ENCODE measurements around the gene ARAF. TPM values are rescaled to one million over a fixed set of nuclear protein-coding genes. Genes with fewer than 3 reads are reported as not detected.
"Not testable (repeated sequence)": the region's sequence is repeated elsewhere in the genome, so short reads cannot be mapped to it uniquely, and the experiment has no call there.

The ARAF gene
- 32.5 and 40.2 TPM in 2 replicates for total RNA-seq
- polyA plus RNA-seq (2012) = 61.9 TPM

DNA sequence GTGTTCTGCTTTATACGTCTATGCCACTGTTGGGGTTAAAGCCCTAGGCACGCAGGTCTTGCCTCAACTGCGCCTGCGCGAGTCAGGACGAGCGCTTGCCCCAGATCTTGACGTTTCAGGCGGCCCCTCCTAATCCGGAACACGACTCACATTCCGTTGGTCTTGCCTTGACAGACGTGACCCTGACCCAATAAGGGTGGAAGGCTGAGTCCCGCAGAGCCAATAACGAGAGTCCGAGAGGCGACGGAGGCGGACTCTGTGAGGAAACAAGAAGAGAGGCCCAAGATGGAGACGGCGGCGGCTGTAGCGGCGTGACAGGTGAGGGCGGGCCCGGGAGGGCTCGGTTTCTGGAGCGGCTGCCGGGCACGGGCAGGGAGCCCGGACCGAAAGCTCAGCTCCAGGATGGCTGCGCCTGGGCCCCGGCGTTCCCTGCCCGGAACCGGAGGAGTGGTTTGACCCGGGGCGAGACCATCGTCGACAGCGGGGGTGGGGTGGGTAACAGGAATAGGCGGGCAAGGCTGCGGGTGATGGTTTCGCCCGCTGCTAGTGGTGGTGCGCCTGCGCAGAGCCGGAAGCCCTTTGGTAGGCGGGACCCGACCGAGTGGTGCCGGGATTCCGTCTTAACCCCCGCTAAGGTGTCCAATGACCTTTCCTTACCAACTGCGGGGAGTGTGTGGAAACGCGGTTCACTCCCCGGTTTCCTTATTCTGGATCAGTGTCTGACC lies at the start of gene ARAF:
Gene ARAF, plus strand, starts transcription at position 272 of the 725 bp plus-strand sequence. CDS start 1,763 bp downstream, outside the sequence.
- DNase-seq (ENCODE audit: low read depth) = peak; percentile 100

DNA sequence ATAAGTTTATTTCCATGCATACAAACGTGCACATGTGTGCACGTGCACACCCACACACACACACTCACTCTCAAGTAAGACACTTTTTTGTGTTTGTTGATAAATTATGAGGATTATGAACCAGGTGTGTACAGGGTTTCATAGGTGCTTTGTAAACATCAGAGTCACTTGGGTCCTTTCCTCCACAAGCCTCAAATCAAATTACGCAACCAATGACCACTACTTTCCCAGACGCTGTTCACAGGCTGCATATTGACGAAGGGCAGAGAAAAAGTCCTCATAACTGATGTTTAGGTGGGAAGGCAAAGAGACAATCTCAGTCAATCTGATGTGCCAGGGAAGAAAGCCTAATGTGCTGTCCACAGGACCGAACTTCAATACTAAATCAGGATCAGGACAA lies 48.6 kb upstream of the ARAF start:
- not testable (repeated sequence) for DNase-seq (ENCODE audit: low read depth)

DNA sequence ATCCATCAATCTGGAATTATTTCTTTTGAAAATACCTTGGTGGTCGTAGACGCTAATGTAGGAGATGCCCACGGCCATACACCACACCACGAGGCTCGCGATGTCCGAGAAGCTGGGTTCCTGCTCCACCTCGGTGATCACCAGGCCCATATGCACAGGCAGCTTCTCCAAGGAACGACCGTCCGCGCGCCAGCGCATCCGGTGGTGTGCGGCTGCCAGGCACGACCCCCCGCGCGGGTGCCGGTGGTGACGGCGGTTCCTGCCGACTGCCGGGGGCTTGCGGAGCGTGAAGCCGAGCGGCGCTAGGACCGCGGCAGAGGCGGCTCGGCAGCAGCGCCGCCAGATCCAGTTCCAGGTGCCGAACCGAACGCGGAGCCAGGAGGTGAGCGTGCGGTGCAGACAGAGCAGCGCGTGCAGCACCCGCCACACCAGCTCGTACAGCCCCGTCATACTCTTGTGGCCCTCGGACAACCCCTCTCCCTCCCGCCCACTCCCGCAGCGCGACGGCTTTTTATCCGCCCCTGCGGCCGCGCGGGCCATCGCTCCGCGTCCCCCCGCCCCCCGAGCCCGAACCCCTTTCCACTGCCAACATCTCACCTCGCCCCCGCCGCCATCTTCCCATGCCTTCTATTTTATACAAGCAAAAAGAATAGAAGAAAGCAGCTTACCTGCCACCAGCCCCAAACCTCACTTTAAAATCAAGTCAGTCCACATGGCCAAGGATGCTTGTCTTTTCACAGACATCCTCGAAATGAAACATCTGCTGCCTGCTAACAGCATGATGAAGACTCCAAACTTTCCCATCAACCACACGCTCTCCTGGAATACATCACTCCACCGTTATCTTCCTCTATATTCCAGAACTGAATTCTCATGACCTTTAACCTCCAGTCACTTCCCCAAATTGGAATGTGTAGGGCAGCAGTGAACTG lies 47.7 kb upstream of the ARAF start:
- not testable (repeated sequence) for DNase-seq (ENCODE audit: low read depth)

GRCh38 chrX:47514533-47515235 lies 46.3 kb upstream of the ARAF start:
- no peak for DNase-seq (ENCODE audit: low read depth)

- DNase-seq (ENCODE audit: low read depth) = no peak
Observed at GRCh38 chrX:47515941-47516665, 44.9 kb upstream of the ARAF start.

DNA sequence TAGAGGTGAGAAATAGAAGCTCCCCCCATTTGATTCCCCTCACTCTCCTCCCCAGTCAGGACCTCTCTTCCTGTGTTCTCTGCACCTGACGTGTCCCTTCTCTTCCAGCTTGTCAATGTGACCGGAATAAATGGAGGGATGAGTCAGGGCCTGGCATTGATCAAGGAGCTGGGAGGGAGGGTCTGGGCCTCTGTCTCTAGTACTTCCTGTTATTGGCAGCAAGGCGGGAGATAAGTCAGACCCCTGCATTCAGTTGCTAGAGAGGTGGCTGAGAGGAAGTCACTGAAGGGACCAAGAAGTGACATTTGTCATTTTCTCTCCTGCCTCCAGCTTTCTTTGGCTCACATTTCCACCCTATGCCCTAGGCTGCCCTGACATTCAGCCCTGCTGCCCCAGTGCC lies 42.9 kb upstream of the ARAF start:
- no peak for DNase-seq (ENCODE audit: low read depth)

DNA sequence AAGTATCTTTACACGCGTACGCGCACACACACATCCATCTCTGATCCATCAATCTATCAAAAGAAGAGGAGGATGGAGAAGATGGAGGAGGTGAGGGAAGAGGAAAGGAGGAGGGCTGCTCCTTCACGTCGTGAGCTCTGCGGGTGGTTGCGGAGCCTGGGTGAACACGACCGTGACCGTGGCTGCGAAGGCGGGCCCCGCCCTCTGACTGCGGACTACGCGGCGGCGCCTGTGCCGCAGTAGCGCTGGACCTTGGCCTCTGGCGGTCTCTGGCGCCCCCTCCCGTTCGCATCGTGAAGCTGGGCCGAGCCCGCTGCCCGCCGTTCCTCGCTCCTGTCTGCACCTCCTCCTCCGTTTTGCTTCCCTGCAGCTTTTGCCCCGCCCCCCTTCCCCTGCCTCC lies 37.7 kb upstream of the ARAF start:
- DNase-seq (ENCODE audit: low read depth) = peak; percentile 73

- no peak for DNase-seq (ENCODE audit: low read depth)
Observed at GRCh38 chrX:47523713-47524166, 37.3 kb upstream of the ARAF start.

- no peak for DNase-seq (ENCODE audit: low read depth)
Observed at GRCh38 chrX:47529548-47529947, 31.5 kb upstream of the ARAF start.

DNA sequence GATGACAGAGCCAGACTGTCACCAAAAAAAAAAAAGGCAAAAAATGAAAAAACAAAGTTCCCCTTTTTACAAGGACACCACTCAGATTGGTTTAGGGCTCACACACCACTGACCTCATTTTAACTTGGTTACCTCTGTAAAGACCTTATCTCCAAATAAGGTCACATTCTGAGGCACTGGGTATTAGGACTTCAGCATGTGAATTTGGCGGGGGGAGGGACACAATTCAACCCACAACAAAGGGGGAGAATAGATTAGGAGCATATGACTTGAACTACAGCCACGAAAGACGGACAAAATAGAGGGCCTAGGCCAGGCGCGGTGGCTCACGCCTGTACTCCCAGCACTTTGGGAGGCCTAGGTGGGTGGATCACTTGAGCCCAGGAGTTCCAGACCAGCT lies 31.0 kb upstream of the ARAF start:
- DNase-seq (ENCODE audit: low read depth) = no peak

- peak; percentile 60 for DNase-seq (ENCODE audit: low read depth)
Observed at GRCh38 chrX:47539860-47540259, 21.1 kb upstream of the ARAF start.

GRCh38 chrX:47540754-47541538 lies 20.1 kb upstream of the ARAF start:
- DNase-seq (ENCODE audit: low read depth) = peak; percentile 93

DNA sequence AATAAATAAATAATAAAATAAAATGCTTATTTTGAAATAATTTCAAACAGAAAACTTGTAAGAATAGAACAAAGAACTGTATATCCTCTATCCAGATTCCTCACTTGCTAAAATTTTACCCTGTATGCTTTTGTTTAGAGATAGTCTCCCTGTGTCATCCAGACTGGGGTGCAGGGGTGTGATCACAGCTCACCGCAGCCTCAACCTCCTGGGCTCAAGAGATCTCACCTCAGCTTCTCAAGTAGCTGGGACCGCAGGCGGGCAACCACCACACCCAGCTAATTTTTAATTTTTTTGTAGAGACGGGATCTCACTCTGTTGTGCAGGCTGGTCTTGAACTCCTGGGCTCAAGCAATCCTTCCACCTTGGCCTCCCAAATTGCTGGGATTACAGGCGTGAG lies 17.5 kb upstream of the ARAF start:
- DNase-seq (ENCODE audit: low read depth) = no peak

- peak; percentile 92 for DNase-seq (ENCODE audit: low read depth)
Observed at GRCh38 chrX:47556045-47556623, 4.9 kb upstream of the ARAF start.

- no peak for DNase-seq (ENCODE audit: low read depth)
Observed at GRCh38 chrX:47558436-47558835, 2.6 kb upstream of the ARAF start.

GRCh38 chrX:47560179-47560933 lies 649 bp upstream of the ARAF start:
- DNase-seq (ENCODE audit: low read depth) = no peak

DNA sequence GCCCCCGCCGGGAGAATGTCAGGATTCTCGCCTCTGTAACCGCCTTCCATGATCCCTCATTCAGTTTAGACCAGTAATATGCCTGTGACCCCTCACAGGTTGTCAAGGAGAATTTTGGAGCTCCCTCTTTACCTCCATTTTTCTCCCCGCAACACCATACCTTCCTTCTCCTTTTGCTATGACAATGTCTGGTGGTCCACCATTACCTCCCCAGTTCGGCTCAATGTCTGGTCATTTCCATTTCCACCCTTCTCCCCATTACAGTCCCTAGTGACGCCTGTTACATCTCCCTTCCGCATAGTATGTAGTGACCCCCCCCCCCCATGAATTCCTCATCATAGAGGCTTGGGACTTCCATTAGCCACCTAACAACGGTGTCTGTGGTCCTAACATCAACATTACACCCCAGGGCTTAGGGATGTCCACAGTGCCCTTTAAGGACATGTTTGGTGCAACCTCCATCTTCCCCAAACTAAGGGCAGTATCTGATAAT lies 700 bp downstream of the ARAF start:
- DNase-seq (ENCODE audit: low read depth) = no peak

DNA sequence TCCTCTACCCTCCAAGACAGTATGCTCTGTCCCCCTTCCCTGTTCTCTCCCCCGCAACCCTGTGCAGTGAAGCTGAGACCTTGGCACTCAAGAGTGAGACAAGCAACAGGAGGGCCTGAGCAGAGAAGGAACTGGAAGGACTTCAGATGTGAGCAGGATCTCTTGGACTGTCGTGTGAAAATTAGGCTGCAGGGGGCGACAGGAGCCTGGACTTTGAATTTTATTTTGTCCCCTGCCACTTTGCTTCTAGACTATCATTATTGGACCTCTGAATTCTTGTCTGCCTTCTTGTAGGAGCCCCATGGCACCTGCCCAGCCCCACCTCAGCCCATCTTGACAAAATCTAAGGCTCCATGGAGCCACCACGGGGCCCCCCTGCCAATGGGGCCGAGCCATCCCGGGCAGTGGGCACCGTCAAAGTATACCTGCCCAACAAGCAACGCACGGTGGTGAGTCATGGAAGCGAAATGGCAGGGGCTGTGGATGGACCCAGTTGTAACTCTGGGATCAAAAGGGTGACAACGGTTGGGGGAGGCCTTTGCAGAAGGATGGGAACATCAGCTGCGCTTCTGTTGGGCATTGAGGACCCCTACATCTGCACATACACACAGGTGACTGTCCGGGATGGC lies 1.7 kb downstream of the ARAF start:
- DNase-seq (ENCODE audit: low read depth) = no peak

Measured in myocyte (in vitro differentiated cells).